ENCODE measurements around the gene GNA14.

The GNA14 gene

GRCh38 chr9:77488439-77489126, 159.5 kb downstream of the GNA14 start:
- peak in 1 of 2 experiments; percentile 11 for DNase-seq
- no peak for TF ChIP-seq GATA1 (IDR thresholded peaks at IDR 0.05; ENCODE audit: low read depth, low read length)
- no peak for TF ChIP-seq POLR2A (IDR thresholded peaks at IDR 0.05; ENCODE audit: low read length)

- TF ChIP-seq POLR2A (IDR thresholded peaks at IDR 0.05; ENCODE audit: low read length): no peak
- no peak for TF ChIP-seq GATA1 (IDR thresholded peaks at IDR 0.05; ENCODE audit: low read depth, low read length)
- no peak for DNase-seq
These were observed 161.2 kb downstream of the GNA14 start for GRCh38 chr9:77486968-77487367.

GRCh38 chr9:77486463-77486862, 161.7 kb downstream of the GNA14 start:
- TF ChIP-seq POLR2A (IDR thresholded peaks at IDR 0.05; ENCODE audit: low read length) (no peak), GATA1 (IDR thresholded peaks at IDR 0.05; ENCODE audit: low read depth, low read length) (no peak)
- no peak for DNase-seq

- no peak for DNase-seq
These were observed 172.3 kb downstream of the GNA14 start for GRCh38 chr9:77475641-77476473.

GRCh38 chr9:77474936-77475335, 173.2 kb downstream of the GNA14 start:
- DNase-seq: no peak
- no peak for TF ChIP-seq POLR2A (IDR thresholded peaks at IDR 0.05; ENCODE audit: low read length)
- TF ChIP-seq GATA1 (IDR thresholded peaks at IDR 0.05; ENCODE audit: low read depth, low read length): no peak

More at GRCh38 chr9:77475641-77476473, 172.3 kb downstream of the GNA14 start:
- TF ChIP-seq GATA1 (IDR thresholded peaks at IDR 0.05; ENCODE audit: low read depth, low read length) (no peak), POLR2A (IDR thresholded peaks at IDR 0.05; ENCODE audit: low read length) (no peak)

- TF ChIP-seq POLR2A (IDR thresholded peaks at IDR 0.05; ENCODE audit: low read length) (no peak), GATA1 (IDR thresholded peaks at IDR 0.05; ENCODE audit: low read depth, low read length) (no peak)
- no peak for DNase-seq
These were observed 175.5 kb downstream of the GNA14 start for GRCh38 chr9:77472646-77473045.

GRCh38 chr9:77471572-77471971, 176.6 kb downstream of the GNA14 start:
- no peak for DNase-seq
- TF ChIP-seq POLR2A (IDR thresholded peaks at IDR 0.05; ENCODE audit: low read length) (no peak), GATA1 (IDR thresholded peaks at IDR 0.05; ENCODE audit: low read depth, low read length) (no peak)

- TF ChIP-seq GATA1 (IDR thresholded peaks at IDR 0.05; ENCODE audit: low read depth, low read length) (no peak), POLR2A (IDR thresholded peaks at IDR 0.05; ENCODE audit: low read length) (no peak)
- no peak for DNase-seq
These were observed 178.4 kb downstream of the GNA14 start for GRCh38 chr9:77469515-77470231.

- TF ChIP-seq GATA1 (IDR thresholded peaks at IDR 0.05; ENCODE audit: low read depth, low read length) (no peak), POLR2A (IDR thresholded peaks at IDR 0.05; ENCODE audit: low read length) (no peak)
- DNase-seq: no peak
These were observed 183.5 kb downstream of the GNA14 start for GRCh38 chr9:77464661-77465060.

GRCh38 chr9:77463151-77463550, 185.0 kb downstream of the GNA14 start:
- no peak for DNase-seq
- TF ChIP-seq POLR2A (IDR thresholded peaks at IDR 0.05; ENCODE audit: low read length) (no peak), GATA1 (IDR thresholded peaks at IDR 0.05; ENCODE audit: low read depth, low read length) (no peak)

- no peak for DNase-seq
- TF ChIP-seq GATA1 (IDR thresholded peaks at IDR 0.05; ENCODE audit: low read depth, low read length): no peak
- no peak for TF ChIP-seq POLR2A (IDR thresholded peaks at IDR 0.05; ENCODE audit: low read length)
These were observed 186.1 kb downstream of the GNA14 start for GRCh38 chr9:77462066-77462465.

- DNase-seq: no peak
- no peak for TF ChIP-seq POLR2A (IDR thresholded peaks at IDR 0.05; ENCODE audit: low read length)
- TF ChIP-seq GATA1 (IDR thresholded peaks at IDR 0.05; ENCODE audit: low read depth, low read length): no peak
These were observed 187.2 kb downstream of the GNA14 start for GRCh38 chr9:77460938-77461337.

GRCh38 chr9:77457916-77458592, 190.1 kb downstream of the GNA14 start:
- TF ChIP-seq GATA1 (IDR thresholded peaks at IDR 0.05; ENCODE audit: low read depth, low read length) (no peak), POLR2A (IDR thresholded peaks at IDR 0.05; ENCODE audit: low read length) (no peak)
- DNase-seq: peak; percentile 62 to 75
